Activated T-cell treated with anti-CD3 and anti-CD28 coated beads, Interleukin-2, amount 50 U/mL, for 24 hours (primary cell): Measurements from ENCODE around the gene POLR2E.
A peak's percentile ranks its signal among the peaks of the same experiment; 100 is the strongest.

ENCODE experiments used
- DNase-seq: peaks from one replicate; pipeline ENCODE4 v3.0.0-alpha.2; 2020
- H3K27ac Mint-ChIP-seq: 2 replicates; pipeline ENCODE4 v1.8.0; 2020; ENCODE audit warnings: mild to moderate bottlenecking, mixed read lengths
- H3K27me3 Mint-ChIP-seq: 2 replicates; pipeline ENCODE4 v1.8.0; 2020; ENCODE audit warnings: mixed read lengths
- H3K36me3 Mint-ChIP-seq: 2 replicates; pipeline ENCODE4 v1.8.0; 2020; ENCODE audit warnings: low read depth, mixed read lengths
- H3K4me1 Mint-ChIP-seq: 2 replicates; pipeline ENCODE4 v1.8.0; 2020; ENCODE audit warnings: low read depth, mixed read lengths
- H3K4me3 Mint-ChIP-seq: 2 replicates; pipeline ENCODE4 v1.8.0; 2020; ENCODE audit warnings: mild to moderate bottlenecking, moderate library complexity, mixed read lengths
- H3K9me3 Mint-ChIP-seq: 2 replicates; pipeline ENCODE4 v1.8.0; 2020; ENCODE audit warnings: mixed read lengths

Gene POLR2E

GRCh38 chr19:1094978-1095701 lies at the start of gene POLR2E:
TSS of gene POLR2E (minus strand) at chr19:1095375. CDS start at chr19:1095315, 60 bp downstream.
- H3K27ac Mint-ChIP-seq, result peak within 1 kb of the TSS; percentile 92
- H3K4me3 Mint-ChIP-seq, result peak within 1 kb of the TSS; percentile 93
- H3K4me1 Mint-ChIP-seq, result peaks cover 65% of the 10 kb centered on the region
- H3K9me3 Mint-ChIP-seq, result peaks cover 3% of the 10 kb centered on the region
- DNase-seq, result peak; percentile 99
- H3K36me3 Mint-ChIP-seq, result peaks cover 44% of the 10 kb centered on the region
- H3K27me3 Mint-ChIP-seq, result no peaks in the 10 kb centered on the region

GRCh38 chr19:1144741-1145140 lies 49.6 kb upstream of the POLR2E start:
- H3K27ac Mint-ChIP-seq, result peak overlapping the region; percentile 60
- peaks cover 49% of the 10 kb centered on the region for H3K36me3 Mint-ChIP-seq
- no peak overlapping the region for H3K4me3 Mint-ChIP-seq
- DNase-seq, result no peak
- peaks cover 2% of the 10 kb centered on the region for H3K4me1 Mint-ChIP-seq
- no peaks in the 10 kb centered on the region for H3K27me3 Mint-ChIP-seq
- peaks cover 5% of the 10 kb centered on the region for H3K9me3 Mint-ChIP-seq

GRCh38 chr19:1143828-1144399 lies 48.7 kb upstream of the POLR2E start:
- H3K36me3 Mint-ChIP-seq, result peaks cover 50% of the 10 kb centered on the region
- no peak overlapping the region for H3K27ac Mint-ChIP-seq
- no peak for DNase-seq
- no peaks in the 10 kb centered on the region for H3K27me3 Mint-ChIP-seq
- peaks cover 4% of the 10 kb centered on the region for H3K4me1 Mint-ChIP-seq
- peaks cover 5% of the 10 kb centered on the region for H3K9me3 Mint-ChIP-seq
- H3K4me3 Mint-ChIP-seq, result no peak overlapping the region

DNA sequence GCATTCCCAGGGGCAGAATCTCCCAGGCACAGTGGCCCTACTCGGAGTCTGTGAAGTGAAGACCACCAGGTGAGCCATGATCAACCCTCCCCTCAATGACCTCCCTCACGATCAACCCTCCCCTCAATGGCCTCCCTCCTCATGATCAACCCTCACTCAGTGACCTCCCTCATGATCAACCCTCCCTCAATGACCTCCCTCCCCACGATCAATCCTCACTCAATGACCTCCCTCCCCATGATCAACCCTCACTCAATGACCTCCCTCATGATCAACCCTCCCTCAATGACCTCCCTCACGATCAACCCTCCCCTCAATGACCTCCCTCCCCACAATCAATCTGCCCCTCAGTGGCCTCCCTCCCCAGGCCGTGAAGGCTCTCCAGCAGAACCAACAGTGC lies 46.8 kb upstream of the POLR2E start:
- no peak overlapping the region for H3K27ac Mint-ChIP-seq
- peaks cover 57% of the 10 kb centered on the region for H3K36me3 Mint-ChIP-seq
- H3K4me1 Mint-ChIP-seq, result peaks cover 4% of the 10 kb centered on the region
- DNase-seq, result no peak
- no peak overlapping the region for H3K4me3 Mint-ChIP-seq
- no peaks in the 10 kb centered on the region for H3K27me3 Mint-ChIP-seq
- peaks cover 5% of the 10 kb centered on the region for H3K9me3 Mint-ChIP-seq

GRCh38 chr19:1140272-1141027 lies 45.3 kb upstream of the POLR2E start:
- no peak for DNase-seq
- Mint-ChIP-seq H3K4me1 (peaks cover 13% of the 10 kb centered on the region), H3K9me3 (peaks cover 5% of the 10 kb centered on the region), H3K36me3 (peaks cover 51% of the 10 kb centered on the region), H3K27me3 (no peaks in the 10 kb centered on the region), H3K27ac (no peak overlapping the region), H3K4me3 (no peak overlapping the region)

DNA sequence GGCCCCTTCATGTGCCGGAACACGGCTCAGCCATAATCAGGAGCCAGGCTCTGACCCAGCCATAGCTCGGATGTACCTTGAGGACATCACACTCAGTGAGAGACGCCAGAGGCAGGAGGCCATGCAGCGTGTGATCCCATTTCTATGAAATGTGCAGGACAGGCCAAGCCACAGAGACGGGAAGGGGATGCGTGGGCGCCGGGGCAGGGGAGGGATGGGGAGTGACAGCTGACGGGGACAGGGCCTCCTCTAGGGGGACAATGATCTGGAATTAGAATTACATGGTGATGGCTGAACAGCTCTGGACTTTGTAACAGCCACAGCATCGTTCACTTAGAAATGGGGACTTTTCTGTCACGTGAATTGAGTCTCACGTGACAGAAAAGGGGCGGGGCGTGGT lies 44.0 kb upstream of the POLR2E start:
- peaks cover 5% of the 10 kb centered on the region for H3K9me3 Mint-ChIP-seq
- H3K4me3 Mint-ChIP-seq, result no peak overlapping the region
- DNase-seq, result no peak
- H3K27ac Mint-ChIP-seq, result no peak overlapping the region
- H3K27me3 Mint-ChIP-seq, result no peaks in the 10 kb centered on the region
- H3K36me3 Mint-ChIP-seq, result peaks cover 45% of the 10 kb centered on the region
- H3K4me1 Mint-ChIP-seq, result peaks cover 18% of the 10 kb centered on the region

GRCh38 chr19:1138121-1138520 lies 42.9 kb upstream of the POLR2E start:
- peaks cover 5% of the 10 kb centered on the region for H3K9me3 Mint-ChIP-seq
- H3K27me3 Mint-ChIP-seq, result no peaks in the 10 kb centered on the region
- H3K36me3 Mint-ChIP-seq, result peaks cover 39% of the 10 kb centered on the region
- no peak for DNase-seq
- peaks cover 25% of the 10 kb centered on the region for H3K4me1 Mint-ChIP-seq
- H3K4me3 Mint-ChIP-seq, result no peak overlapping the region
- H3K27ac Mint-ChIP-seq, result peak overlapping the region; percentile 33

DNA sequence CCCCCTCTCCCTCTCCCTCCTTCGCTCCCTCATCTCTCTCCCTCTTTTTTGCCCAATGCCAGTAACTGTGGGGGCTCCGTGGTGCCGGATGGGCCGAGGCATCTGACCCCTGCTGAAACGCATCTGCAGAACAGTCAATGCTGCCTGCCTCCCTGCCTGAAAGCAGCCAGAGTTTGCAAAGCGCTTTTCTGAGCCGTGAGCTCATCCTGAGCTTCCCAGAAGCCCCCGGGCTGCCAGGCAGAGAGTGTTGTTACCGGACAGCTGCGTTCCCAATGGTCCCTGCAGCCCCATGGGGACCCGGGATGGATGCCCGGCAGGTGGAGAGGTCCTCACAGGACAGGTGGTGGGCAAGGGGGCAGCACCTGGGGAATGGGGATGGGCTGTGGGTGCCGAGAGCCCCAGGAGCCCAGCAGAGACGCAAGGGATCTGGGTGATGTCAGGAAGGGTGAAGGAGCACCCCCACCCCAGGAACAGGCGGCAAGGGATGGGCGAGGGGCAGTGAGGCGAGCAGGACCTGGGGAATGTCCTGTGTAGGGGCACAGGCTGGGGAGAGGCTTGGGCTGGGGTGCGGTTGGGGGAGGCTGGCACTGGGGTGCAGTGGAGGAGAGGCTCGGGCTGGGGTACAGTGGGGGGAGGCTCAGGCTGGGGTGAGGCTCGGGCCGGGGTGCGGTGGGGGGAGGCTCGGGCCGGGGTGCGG lies 41.6 kb upstream of the POLR2E start:
- Mint-ChIP-seq H3K27ac (peak overlapping the region; percentile 88), H3K9me3 (peaks cover under 1% of the 10 kb centered on the region), H3K27me3 (no peaks in the 10 kb centered on the region), H3K36me3 (peaks cover 28% of the 10 kb centered on the region), H3K4me1 (peaks cover 32% of the 10 kb centered on the region), H3K4me3 (no peak overlapping the region)
- no peak for DNase-seq

DNA sequence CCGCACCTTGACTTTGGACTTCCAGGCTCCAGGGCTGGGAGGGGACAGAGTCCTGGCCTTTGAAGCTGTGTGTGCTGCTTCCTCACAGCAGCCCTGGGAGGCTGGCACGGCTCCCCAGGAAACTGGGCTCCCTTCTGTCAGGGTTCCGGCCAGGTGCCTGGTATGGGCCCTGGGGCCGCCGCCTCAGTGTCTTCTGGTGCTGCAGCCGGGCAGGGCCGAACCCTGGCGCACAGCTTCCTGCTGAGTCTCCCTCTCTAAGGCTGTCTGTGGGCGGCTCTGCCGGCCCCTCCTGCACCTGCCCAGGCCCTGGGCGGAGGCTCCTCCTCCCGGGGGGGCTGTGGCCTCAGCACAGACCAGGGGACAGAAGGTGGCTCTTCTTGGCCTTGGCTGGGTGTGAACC lies 41.0 kb upstream of the POLR2E start:
- H3K36me3 Mint-ChIP-seq, result peaks cover 29% of the 10 kb centered on the region
- H3K4me1 Mint-ChIP-seq, result peaks cover 32% of the 10 kb centered on the region
- H3K27ac Mint-ChIP-seq, result peak overlapping the region; percentile 88
- no peak for DNase-seq
- no peaks in the 10 kb centered on the region for H3K9me3 Mint-ChIP-seq
- no peaks in the 10 kb centered on the region for H3K27me3 Mint-ChIP-seq
- H3K4me3 Mint-ChIP-seq, result no peak overlapping the region

- H3K9me3 Mint-ChIP-seq, result no peaks in the 10 kb centered on the region
- H3K36me3 Mint-ChIP-seq, result peaks cover 31% of the 10 kb centered on the region
- no peaks in the 10 kb centered on the region for H3K27me3 Mint-ChIP-seq
- peaks cover 34% of the 10 kb centered on the region for H3K4me1 Mint-ChIP-seq
- no peak for DNase-seq
- H3K27ac Mint-ChIP-seq, result peak overlapping the region; percentile 59
- H3K4me3 Mint-ChIP-seq, result no peak overlapping the region
These were observed 40.3 kb upstream of the POLR2E start for GRCh38 chr19:1135454-1135853.

DNA sequence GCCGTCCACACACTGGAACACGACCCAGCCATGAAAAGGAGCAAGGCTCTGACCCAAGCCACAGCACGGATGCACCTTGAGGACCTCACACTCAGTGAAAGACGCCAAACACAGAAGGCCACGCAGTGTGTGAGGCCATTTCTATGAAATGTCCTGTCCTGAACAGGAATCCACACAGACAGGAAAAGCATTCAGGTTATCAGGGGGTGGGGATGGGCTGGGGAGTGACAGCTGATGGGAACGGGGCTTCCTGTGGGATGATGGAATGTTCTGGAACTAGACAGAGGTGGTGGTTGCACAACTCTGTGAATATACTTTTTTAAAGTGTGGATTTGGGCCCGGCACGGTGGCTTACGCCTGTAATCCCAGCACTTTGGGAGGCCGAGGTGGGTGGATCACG lies 39.3 kb upstream of the POLR2E start:
- H3K9me3 Mint-ChIP-seq, result no peaks in the 10 kb centered on the region
- peak overlapping the region; percentile 10 for H3K4me3 Mint-ChIP-seq
- H3K4me1 Mint-ChIP-seq, result peaks cover 44% of the 10 kb centered on the region
- peak overlapping the region; percentile 98 for H3K27ac Mint-ChIP-seq
- H3K27me3 Mint-ChIP-seq, result no peaks in the 10 kb centered on the region
- no peak for DNase-seq
- H3K36me3 Mint-ChIP-seq, result peaks cover 35% of the 10 kb centered on the region

GRCh38 chr19:1133471-1133929 lies 38.3 kb upstream of the POLR2E start:
- Mint-ChIP-seq H3K4me3 (peak overlapping the region; percentile 94), H3K9me3 (no peaks in the 10 kb centered on the region), H3K27ac (peak overlapping the region; percentile 98), H3K36me3 (peaks cover 33% of the 10 kb centered on the region), H3K4me1 (peaks cover 47% of the 10 kb centered on the region), H3K27me3 (no peaks in the 10 kb centered on the region)
- peak; percentile 86 for DNase-seq

GRCh38 chr19:1132552-1133383 lies 37.6 kb upstream of the POLR2E start:
- Mint-ChIP-seq H3K36me3 (peaks cover 36% of the 10 kb centered on the region), H3K4me3 (peak overlapping the region; percentile 94), H3K9me3 (no peaks in the 10 kb centered on the region), H3K4me1 (peaks cover 49% of the 10 kb centered on the region), H3K27me3 (no peaks in the 10 kb centered on the region), H3K27ac (peak overlapping the region; percentile 98)
- DNase-seq, result peak; percentile 77
